Smooth muscle cell (in vitro differentiated cells): ENCODE measurements around the gene AGPAT2. TPM values are rescaled to one million over a fixed set of nuclear protein-coding genes. Genes with fewer than 3 reads are reported as not detected.

Experiments used
- DNase-seq: peaks from one replicate; lab custom pipeline; 2025; ENCODE audit not compliant: unreplicated experiment; lab: John Stamatoyannopoulos, UW
- H2AFZ ChIP-seq: fragments of 200-600 bp; sonication (generic); 2 replicates; pipeline ENCODE4 v1.6.0; 2016; ENCODE audit warnings: antibody characterized with exemption, low read depth, mild to moderate bottlenecking
- H3F3A ChIP-seq: fragments of 200-600 bp; sonication (generic); 2 replicates; pipeline ENCODE4 v1.6.0; 2017; ENCODE audit warnings: antibody characterized with exemption, low read depth
- H3K27ac ChIP-seq: fragments of 200-600 bp; sonication (generic); 2 replicates; pipeline ENCODE4 v1.5.1; 2016; ENCODE audit warnings: low read depth, mild to moderate bottlenecking
- H3K27me3 ChIP-seq: fragments of 200-600 bp; sonication (generic); 2 replicates; pipeline ENCODE4 v1.6.1; 2016; ENCODE audit warnings: low read depth, mild to moderate bottlenecking
- H3K36me3 ChIP-seq: fragments of 200-600 bp; sonication (generic); 2 replicates; pipeline ENCODE4 v1.5.1; 2016; ENCODE audit warnings: low read depth
- H3K4me1 ChIP-seq: fragments of 200-600 bp; sonication (generic); 2 replicates; pipeline ENCODE4 v1.5.1; 2016; ENCODE audit warnings: low read depth
- H3K4me2 ChIP-seq: fragments of 200-600 bp; sonication (generic); 2 replicates; pipeline ENCODE4 v1.6.0; 2016; ENCODE audit warnings: mild to moderate bottlenecking
- H3K4me3 ChIP-seq: fragments of 200-600 bp; sonication (generic); 2 replicates; pipeline ENCODE4 v1.5.1; 2016; ENCODE audit warnings: mild to moderate bottlenecking
- H3K79me2 ChIP-seq: fragments of 200-600 bp; sonication (generic); 2 replicates; pipeline ENCODE4 v1.6.0; 2016; ENCODE audit warnings: low read depth, mild to moderate bottlenecking
- H3K9ac ChIP-seq: fragments of 200-600 bp; sonication (generic); 2 replicates; pipeline ENCODE4 v1.6.0; 2016; ENCODE audit warnings: low read depth
- H3K9me3 ChIP-seq: fragments of 200-600 bp; sonication (generic); replicated peaks from 2 replicates; pipeline ENCODE4 v1.5.1; 2016; ENCODE audit warnings: low read depth
- H4K20me1 ChIP-seq: fragments of 200-600 bp; sonication (generic); 2 replicates; pipeline ENCODE4 v1.6.0; 2016; ENCODE audit warnings: low read depth
- CTCF ChIP-seq: fragments of 200-600 bp; sonication (generic); IDR thresholded peaks from 2 replicates; pipeline ENCODE4 v1.5.1; 2017; ENCODE audit warnings: borderline replicate concordance, mild to moderate bottlenecking, antibody characterized with exemption; ENCODE audit not compliant: insufficient read depth, poor library complexity, severe bottlenecking
- WGBS: methylation state at CpG from one replicate; pipeline ENCODE4 v1.1.7; 2016; ENCODE audit warnings: low lambda C conversion rate; 5-methylcytosine and 5-hydroxymethylcytosine counted together
- polyA plus RNA-seq: library from polyadenylated mRNA; unstranded; fragments of >200 nt; fragmentation: Nextera tagmentation; extraction: Ambion mirVana; gene quantifications from 2 replicates; pipeline ENCODE4 v1.2.1, GENCODE V29; 2016
- total RNA-seq: library from RNA; depleted of rRNA; stranded (reverse); fragments of >200 nt; gene quantifications from 2 replicates; pipeline ENCODE4 v1.2.3, GENCODE V29; 2014

Gene AGPAT2
- total RNA-seq, result 42.9 and 48.6 TPM in 2 replicates
- polyA plus RNA-seq, result 105 and 122 TPM in 2 replicates

GRCh38 chr9:136686794-136687711 lies at the start of gene AGPAT2:
TSS of gene AGPAT2 (minus strand) at chr9:136687457. CDS start at chr9:136687357, 100 bp downstream.
- Histone ChIP-seq H3K9ac (peak within 1 kb of the TSS; percentile 71), H3K4me3 (peak within 1 kb of the TSS; percentile 89), H3K79me2 (peaks cover 19% of the 10 kb centered on the region), H2AFZ (peak within 1 kb of the TSS; percentile 84), H3K27me3 (no peaks in the 10 kb centered on the region), H3K9me3 (no peaks in the 10 kb centered on the region), H3K27ac (peak within 1 kb of the TSS; percentile 15), H3F3A (peaks cover 10% of the 10 kb centered on the region), H3K36me3 (no peaks in the 10 kb centered on the region), H3K4me2 (peak within 1 kb of the TSS; percentile 100), H4K20me1 (peaks cover 39% of the 10 kb centered on the region), H3K4me1 (peaks cover 11% of the 10 kb centered on the region)
- no peak for TF ChIP-seq CTCF
- DNase-seq, result peak; percentile 50
- WGBS, result 0% methylated on average over 48 of the region's 106 CpGs

GRCh38 chr9:136735812-136736480 lies 48.7 kb upstream of the AGPAT2 start:
- no peak for TF ChIP-seq CTCF

GRCh38 chr9:136734837-136735496 lies 47.7 kb upstream of the AGPAT2 start:
- no peaks in the 10 kb centered on the region for H3K4me1 ChIP-seq
- H3K9ac ChIP-seq, result no peak overlapping the region
- H2AFZ ChIP-seq, result no peak overlapping the region
- 80% methylated on average over 12 of the region's 12 CpGs for WGBS
- no peaks in the 10 kb centered on the region for H3K27me3 ChIP-seq
- no peak overlapping the region for H3K4me2 ChIP-seq
- no peaks in the 10 kb centered on the region for H3K36me3 ChIP-seq
- DNase-seq, result no peak
- H3K4me3 ChIP-seq, result no peak overlapping the region
- no peaks in the 10 kb centered on the region for H3K9me3 ChIP-seq
- H3F3A ChIP-seq, result no peaks in the 10 kb centered on the region
- TF ChIP-seq CTCF, result no peak
- H3K79me2 ChIP-seq, result peaks cover 7% of the 10 kb centered on the region
- no peak overlapping the region for H3K27ac ChIP-seq
- H4K20me1 ChIP-seq, result peaks cover 8% of the 10 kb centered on the region

More at GRCh38 chr9:136735812-136736480, 48.7 kb upstream of the AGPAT2 start:
- H3K4me1 ChIP-seq, result no peaks in the 10 kb centered on the region
- H3K27ac ChIP-seq, result no peak overlapping the region
- H3K4me2 ChIP-seq, result no peak overlapping the region
- 96% methylated on average over 21 of the region's 21 CpGs for WGBS
- H3K79me2 ChIP-seq, result no peaks in the 10 kb centered on the region
- no peak for DNase-seq
- H3K27me3 ChIP-seq, result no peaks in the 10 kb centered on the region
- H3F3A ChIP-seq, result no peaks in the 10 kb centered on the region
- peaks cover 8% of the 10 kb centered on the region for H4K20me1 ChIP-seq
- no peak overlapping the region for H2AFZ ChIP-seq
- H3K9ac ChIP-seq, result no peak overlapping the region
- H3K36me3 ChIP-seq, result no peaks in the 10 kb centered on the region
- no peak overlapping the region for H3K4me3 ChIP-seq
- no peaks in the 10 kb centered on the region for H3K9me3 ChIP-seq
